ENCODE results near the gene INCA1.

DNA sequence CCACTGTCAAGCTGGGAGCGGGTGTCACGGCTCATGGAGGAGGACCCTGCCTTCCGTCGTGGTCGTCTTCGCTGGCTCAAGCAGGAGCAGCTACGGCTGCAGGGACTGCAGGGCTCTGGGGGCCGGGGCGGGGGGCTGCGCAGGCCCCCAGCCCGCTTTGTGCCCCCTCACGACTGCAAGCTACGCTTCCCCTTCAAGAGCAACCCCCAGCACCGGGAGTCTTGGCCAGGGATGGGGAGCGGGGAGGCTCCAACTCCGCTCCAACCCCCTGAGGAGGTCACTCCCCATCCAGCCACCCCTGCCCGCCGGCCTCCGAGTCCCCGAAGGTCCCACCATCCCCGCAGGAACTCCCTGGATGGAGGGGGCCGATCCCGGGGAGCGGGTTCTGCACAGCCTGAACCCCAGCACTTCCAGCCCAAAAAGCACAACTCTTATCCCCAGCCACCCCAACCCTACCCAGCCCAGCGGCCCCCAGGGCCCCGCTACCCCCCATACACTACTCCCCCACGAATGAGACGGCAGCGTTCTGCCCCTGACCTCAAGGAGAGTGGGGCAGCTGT, 26.3 kb upstream of the INCA1 start:
- TF ChIP-seq CTCF (IDR thresholded peaks at IDR 0.05) (no peak), POLR2A (IDR thresholded peaks at IDR 0.05) (no peak)
